Amniotic epithelial cell (primary cell): ENCODE data around the gene MT1F.
"Not testable (repeated sequence)": the region's sequence is repeated elsewhere in the genome, so short reads cannot be mapped to it uniquely, and the experiment has no call there.

Source experiments
- DNase-seq: peaks from one replicate; pipeline ENCODE4 v3.0.0-alpha.2; 2010; ENCODE audit warnings: low read depth

MT1F gene

DNA sequence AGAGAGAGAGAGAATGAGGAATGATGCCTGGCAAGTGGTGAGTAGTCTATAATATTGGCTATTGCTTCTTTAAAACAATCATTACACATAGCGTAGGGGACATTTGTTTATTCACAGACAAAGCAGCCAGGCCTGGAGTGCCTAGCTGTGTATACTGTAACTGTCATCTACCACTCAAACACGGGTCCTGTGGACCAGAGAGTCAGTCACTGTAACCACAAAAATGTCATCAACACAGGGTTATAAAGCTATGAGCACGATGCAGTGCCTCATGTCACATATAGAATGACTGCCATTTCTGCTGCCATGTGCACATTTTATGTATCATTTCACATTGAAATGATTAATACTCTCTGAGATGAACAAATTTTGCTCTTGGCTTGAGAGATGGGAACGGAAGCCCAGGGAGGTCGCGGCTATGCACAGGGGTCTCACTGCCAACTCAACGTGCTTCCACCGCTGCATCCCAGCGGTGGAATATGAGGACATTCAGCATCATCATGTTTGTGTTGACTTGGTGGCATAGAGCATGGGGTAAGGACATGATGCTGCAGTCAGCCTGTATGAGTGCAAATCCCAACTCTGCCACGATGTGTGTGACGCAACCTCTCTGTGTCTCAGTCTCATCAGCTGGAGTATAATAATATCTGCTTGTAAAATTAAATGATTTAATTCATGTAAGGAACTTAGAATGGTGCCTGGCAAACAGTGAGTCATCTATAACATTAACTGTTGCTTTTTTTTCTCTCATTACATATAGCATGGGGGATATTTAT is 15.2 kb downstream of the MT1F start:
- no peak for DNase-seq

DNA sequence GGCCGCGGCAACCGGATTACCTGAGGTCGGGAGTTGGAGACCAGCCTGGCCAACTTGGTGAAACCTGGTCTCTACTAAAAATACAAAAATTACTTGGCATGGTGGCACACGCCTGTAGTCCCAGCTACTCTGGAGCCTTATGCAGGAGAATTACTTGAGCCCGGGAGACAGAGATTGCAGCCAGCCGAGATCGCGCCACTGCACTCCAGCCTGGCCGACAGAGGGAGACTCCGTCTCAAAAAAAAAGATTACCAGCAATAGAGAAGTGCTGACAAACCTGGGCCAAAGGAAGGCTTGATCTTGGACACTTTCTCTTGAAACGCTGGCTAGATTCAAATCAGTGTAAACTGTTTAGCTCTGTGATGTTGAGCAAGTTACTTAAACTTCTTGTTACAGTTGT is 16.2 kb downstream of the MT1F start:
- DNase-seq: peak; percentile 28

DNA sequence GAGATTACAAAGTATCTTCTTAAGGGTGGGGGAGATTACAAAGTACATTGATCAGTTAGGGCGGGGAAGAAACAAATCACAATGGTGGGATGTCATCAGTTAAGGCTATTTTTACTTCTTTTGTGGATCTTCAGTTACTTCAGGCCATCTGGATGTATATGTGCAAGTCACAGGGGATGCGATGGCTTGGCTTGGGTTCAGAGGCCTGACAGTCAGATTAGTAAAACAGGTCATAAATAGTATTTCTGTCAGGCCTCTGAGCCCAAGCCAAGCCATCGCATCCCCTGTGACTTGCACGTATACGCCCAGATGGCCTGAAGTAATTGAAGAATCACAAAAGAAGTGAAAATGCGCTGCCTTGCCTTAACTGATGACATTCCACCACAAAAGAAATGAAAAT is 16.8 kb downstream of the MT1F start:
- not testable (repeated sequence) for DNase-seq

DNA sequence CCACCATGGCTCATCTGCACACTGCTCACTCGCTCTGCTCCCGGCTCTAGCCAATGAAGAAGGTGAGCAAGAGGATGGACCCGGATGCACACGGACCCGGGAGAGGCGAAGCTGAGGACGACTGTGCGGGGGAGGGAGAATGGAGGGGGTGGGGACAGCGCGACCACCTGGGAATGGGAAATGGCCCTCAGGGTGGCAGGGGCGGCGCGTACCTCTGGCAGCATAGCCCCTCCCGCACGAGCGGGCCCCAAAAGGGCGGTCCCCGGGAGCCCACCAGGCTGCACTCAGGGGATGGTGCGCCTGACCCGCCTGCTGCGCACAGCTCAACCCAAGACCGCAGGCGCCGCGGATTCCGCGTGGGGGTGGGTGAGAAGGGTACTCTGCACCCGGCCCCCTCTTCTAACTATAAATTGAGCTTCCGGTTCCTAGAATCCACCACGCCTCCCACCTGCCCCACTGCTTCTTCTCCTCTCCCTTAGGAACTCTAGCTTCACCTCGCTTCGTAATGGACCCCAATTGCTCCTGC is 18.0 kb downstream of the MT1F start:
- DNase-seq: no peak

DNA sequence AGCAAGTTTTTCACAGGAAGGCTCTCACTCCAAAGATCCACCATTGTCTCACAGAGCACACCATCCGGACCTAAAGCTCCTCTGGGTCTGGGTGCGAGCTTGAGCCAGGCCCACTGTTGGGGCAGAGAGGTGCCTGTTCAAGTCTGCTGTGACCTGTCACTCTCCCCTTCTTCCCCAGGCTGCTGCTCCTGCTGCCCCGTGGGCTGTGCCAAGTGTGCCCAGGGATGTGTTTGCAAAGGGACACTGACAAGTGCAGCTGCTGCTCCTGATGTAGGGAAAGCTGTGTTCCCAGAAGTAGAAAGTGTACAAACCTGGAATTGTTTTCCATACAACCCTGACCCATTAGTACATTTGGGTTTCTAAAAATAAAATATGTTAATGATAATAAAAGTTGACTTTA is 19.7 kb downstream of the MT1F start:
- DNase-seq: no peak

DNA sequence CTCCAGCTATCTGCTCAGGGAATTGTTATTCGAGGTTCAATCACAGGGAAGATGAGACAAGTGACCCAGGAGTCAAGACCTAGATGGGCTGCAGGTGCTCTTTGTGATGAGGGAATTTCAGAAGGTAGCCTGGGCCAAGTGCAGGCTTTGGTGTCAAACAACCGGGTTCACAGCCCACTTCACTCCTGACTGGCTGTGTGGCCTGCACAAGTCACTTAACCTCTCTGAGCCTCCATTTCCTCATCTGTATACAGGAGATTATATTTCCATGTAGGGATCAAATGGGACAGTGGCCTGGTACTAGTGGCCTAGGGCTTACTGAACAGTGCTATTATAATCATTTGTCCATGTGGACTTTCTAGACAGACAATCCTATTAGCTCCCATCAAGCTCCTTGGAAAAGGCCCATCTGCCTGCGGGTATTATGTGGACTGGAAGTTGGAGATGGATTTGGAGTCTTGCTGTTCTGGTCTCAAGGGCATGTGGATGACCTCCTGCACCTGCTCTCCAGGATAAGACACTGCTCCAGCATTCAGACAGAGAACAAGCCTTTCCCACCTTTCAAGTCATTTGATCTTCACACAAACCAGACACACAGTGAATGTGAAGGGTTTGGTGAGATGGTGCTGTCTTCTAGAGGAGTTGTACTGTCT is 21.4 kb downstream of the MT1F start:
- DNase-seq: no peak

DNA sequence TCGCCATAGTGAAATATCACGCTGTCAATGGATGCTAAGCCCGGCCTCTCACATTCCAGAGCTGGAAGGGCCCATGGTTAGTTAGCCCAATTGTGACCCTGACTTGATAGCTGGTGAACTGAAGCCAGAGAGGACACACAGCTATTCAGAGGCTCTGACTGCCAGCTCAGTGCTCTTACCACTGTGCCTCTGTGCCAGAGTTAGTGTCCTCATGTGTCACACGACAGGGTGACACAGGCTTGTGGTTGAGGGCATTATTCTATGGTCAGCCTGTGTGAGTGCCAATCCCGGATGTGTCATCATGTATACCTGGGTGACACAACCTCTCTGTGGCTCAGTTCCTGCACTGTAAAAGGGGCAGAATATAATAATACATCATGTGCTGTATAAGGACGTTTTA is 22.1 kb downstream of the MT1F start:
- DNase-seq: no peak

DNA sequence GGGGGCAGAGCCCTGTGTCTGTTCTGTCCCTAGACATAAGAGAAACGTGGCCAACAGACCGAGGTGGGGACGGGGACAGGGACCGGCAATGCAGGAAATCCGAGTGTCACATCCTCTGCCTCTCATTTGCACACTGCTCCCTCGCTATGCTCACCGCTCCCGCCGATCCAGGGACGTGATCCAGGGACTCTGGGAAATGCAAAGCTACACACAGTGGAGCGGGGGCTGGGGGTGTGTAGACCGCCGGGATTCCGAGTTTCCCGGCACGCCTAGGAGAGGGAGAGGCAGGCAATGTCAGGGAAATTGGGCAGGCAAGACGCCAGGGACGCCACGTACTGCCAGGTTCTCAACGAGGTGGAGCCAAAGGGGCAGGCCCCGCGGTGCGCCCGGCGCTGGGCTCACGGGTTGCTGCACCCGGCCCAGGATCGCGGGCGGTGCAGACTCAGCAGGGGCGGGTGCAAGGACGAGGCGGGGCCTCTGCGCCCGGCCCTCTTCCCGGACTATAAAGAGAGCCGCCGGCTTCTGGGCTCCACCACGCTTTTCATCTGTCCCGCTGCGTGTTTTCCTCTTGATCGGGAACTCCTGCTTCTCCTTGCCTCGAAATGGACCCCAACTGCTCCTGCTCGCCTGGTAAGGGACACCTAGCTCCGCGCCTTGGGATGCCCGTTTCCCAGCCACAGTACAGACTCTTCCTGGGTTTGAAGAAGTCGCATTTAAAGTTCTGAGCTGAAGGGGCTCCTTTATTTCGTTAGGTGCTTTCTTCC is 24.4 kb downstream of the MT1F start, which contains the start of gene MT1X:
Gene MT1X, plus strand, starts transcription at position 532 of the 764 bp plus-strand sequence. Its CDS starts 71 bp downstream, at position 603.
- peak; percentile 84 for DNase-seq

DNA sequence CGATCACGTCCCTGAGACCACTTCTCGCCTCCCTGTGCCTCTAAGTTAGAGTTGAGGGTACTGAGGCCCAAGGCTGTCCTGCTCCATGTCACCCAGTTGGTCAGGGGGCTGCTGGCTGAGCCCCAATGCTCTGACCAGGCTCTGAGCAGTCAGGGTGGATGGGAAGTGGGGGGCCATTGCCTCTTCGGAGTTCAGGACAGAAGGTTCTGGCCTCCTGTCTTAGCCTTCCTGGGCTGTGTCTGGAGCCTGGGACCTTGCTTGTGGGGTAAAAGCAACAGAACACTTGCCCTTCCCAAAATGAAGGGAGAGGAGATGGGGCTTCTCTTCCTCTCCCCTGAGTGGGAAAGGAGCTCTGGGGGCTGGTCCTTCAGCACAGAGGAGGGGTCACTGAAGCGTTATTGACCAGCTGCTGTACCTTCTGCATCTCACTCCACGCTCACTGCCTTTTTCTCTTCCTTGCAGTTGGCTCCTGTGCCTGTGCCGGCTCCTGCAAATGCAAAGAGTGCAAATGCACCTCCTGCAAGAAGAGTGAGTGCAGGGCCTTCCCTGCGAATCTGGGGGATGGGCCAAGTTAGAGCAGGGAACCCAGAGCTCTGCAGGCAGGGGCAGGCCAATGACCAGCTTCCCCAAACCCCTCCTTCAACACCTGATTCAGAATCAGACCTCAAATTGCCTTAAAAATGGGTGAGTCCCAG is 25.1 kb downstream of the MT1F start:
- no peak for DNase-seq

DNA sequence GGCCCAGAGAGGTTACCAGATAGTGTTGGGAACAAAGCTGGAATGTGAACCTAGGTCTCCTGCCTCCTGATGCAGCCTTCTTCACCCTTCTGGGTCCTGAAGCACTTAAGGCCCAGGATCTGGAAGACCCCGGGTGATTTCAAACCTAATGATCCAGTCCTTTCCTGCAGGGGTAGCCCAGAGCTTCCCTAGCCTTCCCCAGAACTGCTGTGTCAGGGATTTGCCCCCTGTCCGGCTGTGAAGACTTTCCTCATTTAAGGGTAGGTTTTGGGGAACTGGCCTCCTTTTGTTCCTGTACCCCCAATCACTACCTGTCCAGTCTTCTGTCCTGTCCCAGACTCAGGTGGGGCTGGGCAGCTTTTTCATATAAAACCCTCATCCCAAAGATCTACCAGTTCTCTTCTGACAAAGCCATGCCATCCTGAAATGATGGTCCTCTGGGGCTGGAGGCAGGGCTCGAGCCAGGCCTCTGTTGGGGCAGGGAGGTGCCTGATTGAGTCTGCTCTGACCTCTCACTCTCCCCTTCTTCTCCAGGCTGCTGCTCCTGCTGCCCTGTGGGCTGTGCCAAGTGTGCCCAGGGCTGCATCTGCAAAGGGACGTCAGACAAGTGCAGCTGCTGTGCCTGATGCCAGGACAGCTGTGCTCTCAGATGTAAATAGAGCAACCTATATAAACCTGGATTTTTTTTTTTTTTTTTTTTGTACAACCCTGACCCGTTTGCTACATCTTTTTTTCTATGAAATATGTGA is 25.8 kb downstream of the MT1F start:
- DNase-seq: no peak

DNA sequence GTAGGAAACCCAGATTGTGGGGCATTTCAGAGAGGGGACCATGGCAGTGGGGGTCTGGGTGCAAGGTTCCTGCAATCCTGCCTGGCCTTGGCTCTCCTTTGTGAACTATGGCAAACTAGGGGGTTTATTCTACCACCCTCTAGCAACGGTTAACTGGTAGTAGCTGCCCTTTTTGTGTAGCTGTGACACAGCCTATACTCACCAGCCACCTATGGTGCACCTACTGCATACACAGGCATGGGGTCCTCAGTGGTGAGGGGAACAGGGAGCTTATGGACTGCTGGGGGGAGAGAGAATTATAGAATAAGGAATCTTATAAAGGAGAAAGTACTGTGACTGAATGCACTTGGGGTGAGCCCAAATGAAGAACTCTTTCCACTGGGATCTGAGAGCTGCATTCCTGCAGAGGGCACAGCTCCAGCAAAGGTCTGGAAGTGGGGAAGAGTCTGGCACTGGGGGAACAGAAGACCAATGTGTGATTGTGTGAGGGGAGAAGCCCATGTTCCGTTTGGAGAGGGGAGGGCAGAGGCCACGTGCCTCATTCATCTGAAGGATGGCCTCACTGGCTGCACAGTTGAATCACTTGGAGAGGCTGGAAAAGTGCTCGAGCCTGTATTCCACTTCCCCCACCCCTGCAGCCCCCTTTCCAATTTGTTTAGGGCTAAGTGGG is 26.6 kb downstream of the MT1F start:
- DNase-seq: no peak

DNA sequence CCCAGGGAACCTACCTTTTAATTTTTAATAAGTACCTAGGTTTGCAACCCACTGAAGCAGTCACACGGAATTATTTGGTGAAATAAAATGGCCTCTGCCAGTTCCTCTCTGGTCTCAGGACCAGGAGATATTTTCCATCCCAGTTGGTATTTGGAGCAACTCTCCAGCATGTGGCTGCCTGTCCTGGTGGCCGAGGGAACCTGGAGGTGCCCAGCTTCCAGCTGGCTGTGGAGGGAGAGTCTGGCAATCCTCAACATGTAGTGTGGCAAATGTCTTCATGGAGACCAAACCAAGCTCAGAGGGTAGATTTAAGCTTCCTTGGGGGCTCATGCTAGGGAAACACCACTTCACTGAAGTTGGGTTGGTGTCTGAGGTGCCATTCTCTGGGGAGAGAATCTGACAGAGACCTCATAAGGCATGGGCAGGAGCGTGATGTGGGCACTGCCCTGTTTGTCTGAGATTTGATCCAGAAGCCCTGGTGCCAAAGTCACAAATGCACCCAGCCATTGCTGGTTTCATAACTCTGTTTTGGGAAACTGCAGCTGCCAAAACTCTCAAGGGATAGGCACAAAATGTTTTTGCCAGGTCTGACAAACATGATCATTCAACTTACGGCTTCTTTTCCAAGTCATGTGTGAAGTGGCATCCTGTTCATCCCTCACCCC is 27.3 kb downstream of the MT1F start:
- DNase-seq: no peak

DNA sequence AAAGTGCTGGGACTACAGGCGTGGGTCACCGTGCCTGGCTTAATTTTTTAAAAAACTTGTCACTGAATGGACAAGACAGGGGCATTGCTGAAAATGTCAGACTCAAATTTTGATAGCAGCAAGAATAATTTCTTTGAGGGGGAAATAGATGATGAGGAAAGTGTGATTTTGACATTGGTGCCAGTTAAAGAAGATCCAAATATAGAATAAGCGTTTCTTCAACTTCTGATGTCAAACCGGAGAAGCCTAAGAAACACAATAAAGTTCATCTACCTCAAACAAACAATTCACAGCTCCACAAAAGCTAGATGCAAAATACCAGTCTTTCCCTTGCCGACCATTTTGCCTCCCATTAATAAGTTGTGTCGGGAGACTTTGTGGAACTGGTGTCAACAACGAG is 29.0 kb downstream of the MT1F start:
- DNase-seq: no peak

DNA sequence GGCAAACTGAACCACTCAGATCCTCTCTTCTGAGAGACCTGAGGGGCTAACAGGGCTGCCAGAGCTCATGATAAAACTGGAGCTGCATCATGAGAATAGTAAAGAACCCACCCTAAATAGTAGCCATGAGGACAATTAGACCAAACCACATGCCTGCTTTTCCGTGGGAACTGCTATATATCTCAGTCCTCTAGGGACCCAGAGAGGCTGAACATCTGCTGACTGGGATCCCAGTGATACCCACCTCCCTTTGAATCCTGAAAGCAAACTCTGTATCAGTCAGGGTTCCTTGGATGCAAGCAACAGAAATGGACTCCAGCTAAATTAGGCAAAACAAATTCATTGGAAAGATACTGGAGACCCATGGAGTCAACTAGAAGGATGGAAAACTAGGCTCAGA is 31.0 kb downstream of the MT1F start:
- DNase-seq: no peak

DNA sequence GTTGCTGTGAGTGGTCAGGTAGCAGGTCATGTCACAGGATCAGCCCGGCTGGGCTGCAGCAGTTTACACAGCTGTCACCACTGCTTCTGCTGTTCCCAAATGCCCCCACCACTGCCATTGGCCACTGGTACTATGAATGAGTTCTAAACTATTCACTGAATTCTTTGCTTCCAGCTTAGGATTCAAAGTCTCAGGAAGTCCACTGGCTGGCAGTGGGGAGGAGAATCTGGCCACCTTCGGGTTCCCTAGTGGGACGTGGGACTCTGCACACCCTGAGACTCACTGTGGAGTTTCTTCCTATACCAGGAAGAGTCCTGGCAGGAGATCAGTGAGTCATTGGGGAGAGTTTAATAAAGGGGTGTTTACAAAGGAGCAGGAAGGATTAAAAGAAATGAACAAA is 31.4 kb downstream of the MT1F start:
- DNase-seq: no peak

DNA sequence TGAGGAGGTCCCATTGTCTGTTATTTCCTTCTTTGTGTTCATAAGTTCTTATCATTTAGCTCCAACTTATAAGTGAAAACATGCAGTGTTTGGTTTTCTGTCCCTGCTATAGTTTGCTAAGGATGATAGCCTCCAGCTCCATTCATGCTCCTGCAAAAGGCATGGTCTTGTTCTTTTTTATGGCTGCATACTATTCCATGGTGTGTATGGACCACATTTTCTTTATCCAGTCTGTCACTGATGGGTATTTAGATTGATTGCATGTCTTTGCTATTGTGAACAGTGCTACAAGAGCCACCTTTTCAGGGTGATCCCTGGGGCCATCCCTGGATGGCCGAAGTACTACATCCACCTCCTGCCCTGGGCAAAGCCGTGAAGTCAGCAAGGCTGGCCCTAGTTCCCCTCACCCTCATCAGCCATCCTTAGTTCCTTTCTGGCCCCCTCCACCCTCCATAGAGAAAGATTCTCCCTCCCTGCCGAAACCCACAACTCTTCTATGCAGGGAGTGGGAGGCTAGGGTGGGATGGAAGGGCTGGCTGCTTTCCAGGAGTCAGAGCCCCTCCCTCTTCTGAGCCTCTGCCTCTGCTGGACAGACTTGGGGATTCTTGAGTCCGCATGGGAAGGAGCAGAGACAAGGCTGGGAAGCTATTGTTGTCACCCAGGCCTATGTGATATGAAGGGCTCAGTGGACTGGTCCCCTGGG is 32.8 kb downstream of the MT1F start:
- DNase-seq: no peak

DNA sequence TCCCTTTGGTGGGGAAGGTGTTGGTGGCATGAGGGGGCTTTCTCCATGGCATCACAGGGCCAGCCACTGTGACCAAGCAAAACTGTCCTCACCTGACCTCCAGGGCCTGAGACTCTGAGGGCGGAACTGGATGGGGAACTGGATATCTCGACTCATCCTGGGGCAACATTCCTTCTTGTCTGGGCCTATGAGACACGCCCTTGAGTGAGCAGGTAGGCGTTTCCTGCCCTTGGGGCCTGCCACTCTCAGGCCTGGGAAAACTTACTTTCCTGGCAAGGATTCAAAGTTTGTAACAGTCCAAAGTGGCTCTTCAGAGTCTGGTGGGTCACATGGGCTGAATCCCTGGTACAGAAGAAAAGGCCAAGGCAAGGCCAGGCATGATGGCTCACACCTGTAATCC is 34.1 kb downstream of the MT1F start:
- DNase-seq: peak; percentile 52

DNA sequence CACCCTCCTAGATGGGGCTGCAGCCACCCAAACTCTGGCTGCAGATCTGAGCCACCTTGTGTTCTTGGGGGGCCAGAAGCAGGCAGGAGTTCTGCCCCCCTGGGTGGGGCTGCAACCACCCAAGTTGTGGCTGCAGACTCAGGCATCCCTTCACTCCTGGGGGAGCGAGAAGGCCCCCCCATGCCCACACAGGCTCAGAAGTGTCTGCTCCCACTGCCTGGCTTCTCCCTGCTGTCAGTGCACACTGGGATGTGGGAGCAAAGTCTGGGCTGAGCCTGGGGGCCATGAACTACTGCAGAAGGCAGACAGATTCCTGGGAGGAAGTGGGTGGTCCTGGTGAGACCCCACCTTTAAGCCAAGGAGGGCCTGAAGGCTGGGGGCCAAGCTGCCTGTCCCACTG is 37.5 kb downstream of the MT1F start:
- no peak for DNase-seq

DNA sequence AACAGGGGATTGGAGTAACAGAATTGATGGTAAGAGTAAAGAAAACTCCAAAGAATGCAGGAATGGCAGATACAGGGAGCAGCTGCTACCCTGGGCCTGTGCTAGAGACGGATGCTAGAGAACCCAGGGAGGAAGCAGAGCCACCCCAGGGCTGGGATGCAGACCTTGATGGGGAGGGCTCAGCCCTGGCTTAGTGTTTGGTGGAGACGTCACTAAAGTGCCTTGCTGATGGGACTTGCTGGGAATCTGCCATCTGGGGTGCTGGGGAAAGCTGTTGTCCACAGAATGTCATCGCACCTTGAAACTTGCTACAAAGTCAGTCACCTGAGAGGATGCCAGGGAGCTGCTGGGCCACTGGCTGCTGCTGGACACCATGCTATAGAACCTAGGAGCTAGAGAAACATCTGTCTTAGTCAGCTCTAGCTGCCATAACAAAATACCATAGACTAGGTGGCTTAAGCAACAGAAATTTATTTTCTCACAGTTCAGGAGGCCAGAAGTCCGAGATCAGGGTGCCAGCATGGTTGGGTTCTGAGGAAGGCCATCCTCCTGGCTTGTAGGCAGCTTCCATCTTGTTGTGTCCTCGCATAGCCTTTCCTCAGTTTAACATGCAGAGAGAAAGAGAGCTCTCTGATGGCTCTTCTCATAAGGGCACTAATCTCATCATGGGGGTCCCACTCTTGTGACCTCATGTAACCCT is 39.8 kb downstream of the MT1F start:
- DNase-seq: no peak
